ENCODE data around the gene SLC37A1. TPM values are rescaled to one million over a fixed set of nuclear protein-coding genes. Genes with fewer than 3 reads are reported as not detected.

SLC37A1 gene
- total RNA-seq, 2 donors from 2014 or later = 2.0 to 5.0 TPM

DNA sequence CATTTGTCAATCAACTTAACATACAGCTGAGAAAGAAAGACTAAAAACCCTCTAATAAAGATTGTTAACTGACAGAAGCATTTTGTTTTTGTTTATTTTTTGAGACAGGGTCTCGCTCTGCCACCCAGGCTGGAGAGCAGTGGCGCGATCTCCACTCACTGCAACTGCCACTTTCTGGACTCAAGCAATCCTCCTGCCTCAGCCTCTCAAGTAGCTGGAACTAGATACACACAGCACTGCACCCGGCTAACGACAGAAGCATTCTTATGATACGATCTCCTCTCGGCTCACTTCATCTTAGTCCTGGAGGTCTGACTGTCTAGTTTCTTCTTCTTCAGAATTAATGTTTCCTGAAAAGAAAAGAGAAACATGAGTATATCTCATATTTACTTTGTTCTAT lies 41.1 kb upstream of the SLC37A1 start:
- Histone ChIP-seq H3K4me1 (no peaks in the 10 kb centered on the region), H3K4me3 (no peak overlapping the region), H3K27me3 (no peaks in the 10 kb centered on the region), H3K36me3 (no peaks in the 10 kb centered on the region), H3K27ac (no peak overlapping the region), H3K9me3 (no peaks in the 10 kb centered on the region)
- TF ChIP-seq, protein P1, sequence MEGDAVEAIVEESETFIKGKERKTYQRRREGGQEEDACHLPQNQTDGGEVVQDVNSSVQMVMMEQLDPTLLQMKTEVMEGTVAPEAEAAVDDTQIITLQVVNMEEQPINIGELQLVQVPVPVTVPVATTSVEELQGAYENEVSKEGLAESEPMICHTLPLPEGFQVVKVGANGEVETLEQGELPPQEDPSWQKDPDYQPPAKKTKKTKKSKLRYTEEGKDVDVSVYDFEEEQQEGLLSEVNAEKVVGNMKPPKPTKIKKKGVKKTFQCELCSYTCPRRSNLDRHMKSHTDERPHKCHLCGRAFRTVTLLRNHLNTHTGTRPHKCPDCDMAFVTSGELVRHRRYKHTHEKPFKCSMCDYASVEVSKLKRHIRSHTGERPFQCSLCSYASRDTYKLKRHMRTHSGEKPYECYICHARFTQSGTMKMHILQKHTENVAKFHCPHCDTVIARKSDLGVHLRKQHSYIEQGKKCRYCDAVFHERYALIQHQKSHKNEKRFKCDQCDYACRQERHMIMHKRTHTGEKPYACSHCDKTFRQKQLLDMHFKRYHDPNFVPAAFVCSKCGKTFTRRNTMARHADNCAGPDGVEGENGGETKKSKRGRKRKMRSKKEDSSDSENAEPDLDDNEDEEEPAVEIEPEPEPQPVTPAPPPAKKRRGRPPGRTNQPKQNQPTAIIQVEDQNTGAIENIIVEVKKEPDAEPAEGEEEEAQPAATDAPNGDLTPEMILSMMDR (IDR thresholded peaks at IDR 0.05) = no peak
- no peak for DNase-seq (ENCODE audit: low spot score)

DNA sequence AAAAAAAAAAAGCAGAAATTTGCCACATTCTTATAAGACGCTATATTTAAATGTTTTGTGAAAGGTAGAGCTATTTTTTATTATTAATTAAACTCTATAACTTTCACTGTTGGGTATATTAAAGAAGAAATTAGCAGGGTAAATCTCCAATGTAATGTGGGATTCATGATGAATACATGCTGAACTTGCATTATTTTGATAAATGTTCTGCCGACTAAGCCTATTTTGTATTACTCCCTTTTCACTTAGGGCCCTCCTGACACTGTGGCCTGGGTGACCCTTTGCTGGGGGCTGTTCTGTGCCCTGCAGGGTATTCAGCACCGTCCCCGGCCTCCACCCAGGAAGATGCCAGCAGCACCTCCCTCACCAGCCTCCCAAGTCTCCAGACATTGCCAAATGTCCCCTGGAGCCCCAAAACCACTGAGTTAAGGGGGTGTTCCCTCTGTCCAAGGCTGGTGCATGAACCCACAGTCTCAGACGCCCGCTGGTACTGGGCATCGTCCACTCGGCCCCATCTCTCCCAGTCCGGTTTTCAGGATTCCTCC lies 40.1 kb upstream of the SLC37A1 start:
- Histone ChIP-seq H3K4me3 (no peak overlapping the region), H3K9me3 (no peaks in the 10 kb centered on the region), H3K36me3 (no peaks in the 10 kb centered on the region), H3K27me3 (no peaks in the 10 kb centered on the region), H3K27ac (no peak overlapping the region), H3K4me1 (no peaks in the 10 kb centered on the region)
- DNase-seq (ENCODE audit: low spot score) = no peak
- TF ChIP-seq, protein P1 (IDR thresholded peaks at IDR 0.05) = no peak

DNA sequence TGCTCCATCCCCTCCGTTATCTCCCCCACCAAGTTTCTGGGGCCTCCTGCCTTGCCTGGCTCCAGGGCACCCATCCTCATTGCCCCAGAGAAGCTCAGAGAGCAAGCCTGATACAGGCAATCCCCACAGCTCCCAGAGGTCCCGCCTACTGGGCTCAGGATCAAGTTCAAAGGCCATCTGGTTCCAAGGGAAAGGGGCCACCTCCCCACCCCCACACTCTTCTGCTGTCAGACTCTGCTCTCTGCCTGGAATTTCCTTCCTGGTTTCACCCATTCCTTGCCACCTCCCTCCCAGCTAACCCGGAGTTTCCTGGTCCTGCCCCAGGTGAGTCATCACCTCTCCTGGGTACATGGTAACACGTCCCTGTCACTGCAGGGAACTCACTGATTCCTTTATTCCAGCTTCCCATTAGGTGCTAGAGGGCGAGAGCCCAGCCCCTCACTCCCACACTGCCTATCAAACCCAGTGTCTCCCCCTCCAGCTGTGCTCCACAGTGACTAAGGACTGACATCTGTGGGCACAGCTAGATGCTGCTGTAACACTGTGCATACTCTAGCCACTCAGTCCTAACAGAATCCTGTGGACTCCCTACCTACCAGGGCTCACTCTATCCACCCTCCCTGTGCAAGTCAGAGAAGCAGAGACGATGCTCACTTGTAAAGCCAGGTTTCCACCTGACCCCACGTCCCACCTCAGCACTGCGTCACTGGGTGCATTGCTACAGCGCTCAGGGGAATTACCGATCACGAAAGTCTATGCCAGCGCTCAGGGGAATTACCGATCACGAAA lies 39.4 kb upstream of the SLC37A1 start:
- TF ChIP-seq, protein P1 (IDR thresholded peaks at IDR 0.05) = no peak

DNA sequence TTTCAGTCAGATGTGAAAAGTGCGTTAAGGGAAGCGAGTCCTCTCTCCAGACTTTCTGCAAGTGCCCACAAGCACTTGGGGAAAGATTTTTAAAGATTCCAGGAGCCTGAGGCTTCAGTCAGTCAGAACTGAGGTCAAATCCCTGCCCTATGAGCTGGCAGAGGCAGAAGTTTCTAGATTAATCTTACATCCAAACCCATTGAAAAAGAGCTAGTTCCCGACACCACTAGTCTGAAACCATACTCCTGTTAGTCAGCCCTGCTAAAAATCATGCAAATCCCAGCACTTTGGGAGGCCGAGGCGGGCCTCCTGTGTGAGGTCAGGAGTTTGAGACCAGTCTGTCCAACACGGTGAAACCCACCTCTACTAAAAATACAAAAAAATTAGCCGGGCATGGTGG lies 38.6 kb upstream of the SLC37A1 start:
- no peak overlapping the region for H3K4me3 ChIP-seq
- no peaks in the 10 kb centered on the region for H3K27me3 ChIP-seq
- H3K4me1 ChIP-seq = no peaks in the 10 kb centered on the region
- DNase-seq (ENCODE audit: low spot score) = no peak
- no peaks in the 10 kb centered on the region for H3K36me3 ChIP-seq
- H3K9me3 ChIP-seq = no peaks in the 10 kb centered on the region
- no peak overlapping the region for H3K27ac ChIP-seq
- TF ChIP-seq, protein P1 (IDR thresholded peaks at IDR 0.05) = no peak

More for the DNA sequence above, 39.4 kb upstream of the SLC37A1 start:
- no peak for DNase-seq (ENCODE audit: low spot score)
- H3K27ac ChIP-seq = no peak overlapping the region
- no peaks in the 10 kb centered on the region for H3K9me3 ChIP-seq
- H3K36me3 ChIP-seq = no peaks in the 10 kb centered on the region
- H3K4me3 ChIP-seq = no peak overlapping the region
- no peaks in the 10 kb centered on the region for H3K4me1 ChIP-seq
- H3K27me3 ChIP-seq = no peaks in the 10 kb centered on the region

DNA sequence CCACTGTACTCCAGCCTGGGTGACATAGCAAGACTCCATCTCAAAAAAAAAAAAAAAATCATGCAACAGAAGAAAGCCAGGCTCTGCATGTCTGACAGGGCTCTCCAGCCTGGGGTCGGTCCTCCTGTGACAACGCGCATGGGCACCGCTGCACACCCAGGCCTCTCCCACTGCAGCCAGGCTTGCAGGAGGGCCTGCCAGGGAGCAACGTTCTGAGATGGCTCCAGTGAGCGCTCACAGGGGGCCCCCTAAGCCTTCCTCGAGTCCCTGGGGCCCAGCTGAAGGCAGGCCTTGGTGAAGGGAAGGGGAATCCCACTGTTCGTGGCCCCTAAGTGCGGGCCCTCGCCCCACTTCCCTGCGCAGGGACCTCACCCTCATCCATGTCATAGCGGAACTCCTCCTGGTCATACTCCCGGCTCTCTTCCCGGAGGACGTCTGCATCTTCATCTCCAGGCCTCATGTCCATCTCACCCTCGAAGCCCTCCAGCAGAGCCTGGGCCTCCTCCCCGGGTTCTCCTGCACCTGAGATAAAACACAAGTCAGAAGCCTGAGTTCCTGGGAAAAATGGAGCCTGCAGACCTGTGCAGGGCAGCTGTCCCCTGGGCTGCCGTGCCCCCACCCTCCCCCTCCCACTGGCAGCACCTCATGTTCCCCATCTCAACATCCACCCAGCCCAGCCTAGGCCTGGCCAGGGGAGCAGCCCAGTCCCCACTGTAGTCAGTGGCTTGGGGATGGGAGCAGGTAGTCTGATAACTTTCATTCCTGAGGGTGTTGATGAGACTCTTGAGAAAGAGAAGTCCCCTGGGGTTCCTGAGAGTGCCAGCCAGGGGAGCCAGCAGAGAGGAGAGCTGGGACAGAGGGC lies 37.9 kb upstream of the SLC37A1 start:
- Histone ChIP-seq H3K4me3 (no peak overlapping the region), H3K27ac (no peak overlapping the region), H3K9me3 (no peaks in the 10 kb centered on the region), H3K27me3 (no peaks in the 10 kb centered on the region), H3K36me3 (no peaks in the 10 kb centered on the region), H3K4me1 (no peaks in the 10 kb centered on the region)
- DNase-seq (ENCODE audit: low spot score) = no peak
- TF ChIP-seq, protein P1 (IDR thresholded peaks at IDR 0.05) = no peak

Data from right atrium auricular region (tissue), 2 donors.